HL-60 (cell line): ENCODE data around the gene PRODH2.

Experiments
- DNase-seq, 2 experiments: peaks; one replicate each; pipeline ENCODE4 v3.0.0-alpha.2; 2010 to 2020; ENCODE audit warnings: low read depth in 1 of 2, low spot score in 1 of 2
- H3K27ac ChIP-seq: fragments of 250-450 bp; sonication (Bioruptor Pico); replicated peaks from 2 replicates; pipeline ENCODE4 v1.5.1; 2020; ENCODE audit warnings: mild to moderate bottlenecking, moderate library complexity
- H3K27me3 ChIP-seq: fragments of 250-450 bp; sonication (Bioruptor Pico); 2 replicates; pipeline ENCODE4 v1.5.1; 2021; ENCODE audit warnings: mild to moderate bottlenecking, moderate library complexity; ENCODE audit not compliant: insufficient read depth, poor library complexity, severe bottlenecking
- H3K4me3 ChIP-seq: replicated peaks from 2 replicates; pipeline ENCODE4 v1.5.1; 2011; ENCODE audit warnings: mild to moderate bottlenecking, control low read depth, low read length; ENCODE audit not compliant: insufficient read depth
- CTCF ChIP-seq: IDR thresholded peaks from one replicate; pipeline ENCODE4 v1.5.1; 2011; ENCODE audit warnings: low read length, control low read depth, inconsistent platforms; ENCODE audit not compliant: insufficient read depth
- GABPA ChIP-seq: IDR thresholded peaks from 2 replicates; pipeline ENCODE4 v1.6.1; 2012; ENCODE audit warnings: low read depth
- POLR2AphosphoS5 ChIP-seq: IDR thresholded peaks from 2 replicates; pipeline ENCODE4 v1.6.1; 2012; ENCODE audit warnings: low read depth
- REST ChIP-seq: IDR thresholded peaks from 2 replicates; pipeline ENCODE4 v1.6.1; 2012; ENCODE audit warnings: low read depth; ENCODE audit not compliant: insufficient replicate concordance
- SPI1 ChIP-seq: IDR thresholded peaks from 2 replicates; pipeline ENCODE4 v1.6.1; 2012; ENCODE audit warnings: low read depth, mild to moderate bottlenecking, borderline replicate concordance

Gene PRODH2

GRCh38 chr19:35847911-35848310, 35.3 kb upstream of the PRODH2 start:
- no peak overlapping the region for H3K4me3 ChIP-seq
- H3K27me3 ChIP-seq = peaks cover 49% of the 10 kb centered on the region
- no peak for DNase-seq
- TF ChIP-seq SPI1 = no peak
- no peak for TF ChIP-seq REST
- TF ChIP-seq GABPA = no peak
- TF ChIP-seq CTCF = no peak
- TF ChIP-seq POLR2AphosphoS5 = no peak
- no peak overlapping the region for H3K27ac ChIP-seq

- Histone ChIP-seq H3K27me3 (peaks cover 43% of the 10 kb centered on the region), H3K4me3 (no peak overlapping the region), H3K27ac (no peak overlapping the region)
- TF ChIP-seq SPI1 = no peak
- no peak for TF ChIP-seq GABPA
- no peak for TF ChIP-seq CTCF
- no peak for TF ChIP-seq POLR2AphosphoS5
- no peak for TF ChIP-seq REST
- no peak for DNase-seq
Observed at GRCh38 chr19:35846038-35846668, 33.5 kb upstream of the PRODH2 start.

GRCh38 chr19:35845215-35846037, 32.8 kb upstream of the PRODH2 start:
- H3K4me3 ChIP-seq = no peak overlapping the region
- H3K27me3 ChIP-seq = peaks cover 43% of the 10 kb centered on the region
- no peak for TF ChIP-seq SPI1
- DNase-seq = no peak
- H3K27ac ChIP-seq = no peak overlapping the region

GRCh38 chr19:35844482-35845214, 32.0 kb upstream of the PRODH2 start:
- no peak for TF ChIP-seq SPI1
- no peak for TF ChIP-seq GABPA
- no peak for TF ChIP-seq CTCF
- no peak for TF ChIP-seq POLR2AphosphoS5
- TF ChIP-seq REST = no peak
- Histone ChIP-seq H3K4me3 (no peak overlapping the region), H3K27ac (no peak overlapping the region), H3K27me3 (peaks cover 41% of the 10 kb centered on the region)
- no peak for DNase-seq
